ENCODE results near the gene DEFB113.

GRCh38 chr6:49934770-49935169, 34.7 kb downstream of the DEFB113 start:
- TF ChIP-seq ZNF384 (IDR thresholded peaks at IDR 0.05) (no peak), FOXK2 (IDR thresholded peaks at IDR 0.05) (no peak), FOXA1 (IDR thresholded peaks at IDR 0.05) (no peak), SP1 (IDR thresholded peaks at IDR 0.05) (no peak), HDGF (IDR thresholded peaks at IDR 0.05; ENCODE audit: borderline replicate concordance) (no peak), SUZ12 (IDR thresholded peaks at IDR 0.05) (no peak), CTBP1 (IDR thresholded peaks at IDR 0.05; ENCODE audit: borderline replicate concordance) (no peak), BHLHE40 (IDR thresholded peaks at IDR 0.05; ENCODE audit: borderline replicate concordance) (no peak), NFRKB (IDR thresholded peaks at IDR 0.05) (no peak), FOXM1 (IDR thresholded peaks at IDR 0.05; ENCODE audit: borderline replicate concordance) (no peak), TARDBP (IDR thresholded peaks at IDR 0.05) (no peak), LEF1 (IDR thresholded peaks at IDR 0.05; ENCODE audit: borderline replicate concordance) (no peak)
- TF ChIP-seq, protein P1, sequence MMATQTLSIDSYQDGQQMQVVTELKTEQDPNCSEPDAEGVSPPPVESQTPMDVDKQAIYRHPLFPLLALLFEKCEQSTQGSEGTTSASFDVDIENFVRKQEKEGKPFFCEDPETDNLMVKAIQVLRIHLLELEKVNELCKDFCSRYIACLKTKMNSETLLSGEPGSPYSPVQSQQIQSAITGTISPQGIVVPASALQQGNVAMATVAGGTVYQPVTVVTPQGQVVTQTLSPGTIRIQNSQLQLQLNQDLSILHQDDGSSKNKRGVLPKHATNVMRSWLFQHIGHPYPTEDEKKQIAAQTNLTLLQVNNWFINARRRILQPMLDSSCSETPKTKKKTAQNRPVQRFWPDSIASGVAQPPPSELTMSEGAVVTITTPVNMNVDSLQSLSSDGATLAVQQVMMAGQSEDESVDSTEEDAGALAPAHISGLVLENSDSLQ (IDR thresholded peaks at IDR 0.05), result no peak

All from HEK293T (cell line).